GM12878 (cell line): ENCODE measurements around the gene RASGRP3. TPM values are rescaled to one million over a fixed set of nuclear protein-coding genes. Genes with fewer than 3 reads are reported as not detected.

ENCODE experiments used
- CBX5 ChIP-seq: sonication (generic); IDR thresholded peaks from 2 replicates; pipeline ENCODE4 v1.6.1; 2016; ENCODE audit warnings: low read depth, moderate library complexity, mild to moderate bottlenecking, inconsistent platforms
- CTCF ChIP-seq, 3 experiments: IDR thresholded peaks in 2 of 3; conservative IDR thresholded peaks in 1 of 3; 2 replicates each; pipeline ENCODE4 v1.5.1; 2011; ENCODE audit warnings: low read depth in 3 of 3, low read length in 3 of 3, mild to moderate bottlenecking in 3 of 3, control low read depth in 2 of 3, moderate library complexity in 2 of 3, inconsistent platforms in 1 of 3, mixed read lengths in 1 of 3; ENCODE audit not compliant: control insufficient read depth in 2 of 3, insufficient read depth in 1 of 3; ENCODE audit errors: extremely low read depth in 1 of 3
- HCFC1 ChIP-seq: fragments of 150-350 bp; IDR thresholded peaks from 2 replicates; pipeline ENCODE4 v1.6.1; 2014; ENCODE audit warnings: low read length
- KDM1A ChIP-seq: fragments of 200-600 bp; sonication (generic); IDR thresholded peaks from 2 replicates; pipeline ENCODE4 v1.6.1; 2016; ENCODE audit warnings: borderline replicate concordance
- MYB ChIP-seq: fragments of 150-350 bp; IDR thresholded peaks from 2 replicates; pipeline ENCODE4 v1.6.1; 2014; ENCODE audit warnings: mild to moderate bottlenecking, low read depth, low read length, borderline replicate concordance
- NR2F1 ChIP-seq: fragments of 450-650 bp; conservative IDR thresholded peaks from 2 replicates; pipeline ENCODE4 v1.6.1; 2017; ENCODE audit warnings: mild to moderate bottlenecking
- PRDM15 ChIP-seq: fragments of 450-650 bp; formaldehyde crosslinking; IDR thresholded peaks from 2 replicates; pipeline ENCODE4 v1.4.0; 2020; ENCODE audit warnings: mild to moderate bottlenecking, moderate library complexity
- polyA plus RNA-seq, 11 experiments: library from polyadenylated mRNA; depleted of rRNA in 4 of 11; unstranded in 6 of 11; stranded (reverse) in 5 of 11; fragments of >200 nt; fragmentation: Nextera tagmentation in 4 of 11; fragmentation: Illumina TruSeq in 1 of 11; extraction: Ambion mirVana in 4 of 11; extraction: Trizol in 1 of 11; gene quantifications; 1 replicate in 1 of 11; 2 replicates in 10 of 11; pipeline versions ENCODE4 v1.2.1 to v1.2.3, GENCODE V29; 2011 to 2016; ENCODE audit warnings: inconsistent platforms in 2 of 11, missing spikeins in 2 of 11, low read depth in 1 of 11
- total RNA-seq, 4 experiments: library from RNA; depleted of rRNA in 3 of 4; stranded (reverse); fragments of >200 nt in 3 of 4; fragmentation: Illumina TruSeq in 1 of 4; extraction: Trizol in 1 of 4; gene quantifications; 2 replicates each; pipeline versions ENCODE4 v1.2.1 to v1.2.3, GENCODE V29; 2013 to 2021

Gene RASGRP3
- total and polyA plus RNA-seq, 10 of the 15 experiments (the other 5 are each of a cell fraction or from before 2014, with no cell fraction given), result 31.6 to 106 (median 64.7) TPM

GRCh38 chr2:33550206-33550605, 73.8 kb downstream of the RASGRP3 start (continued):
- TF ChIP-seq PRDM15 (CRISPR knock-in tag) (no peak), CBX5 (no peak), CTCF (IDR thresholded peaks at IDR 0.05 in 2 of 3, conservative IDR thresholded peaks at IDR 0.05 in 1 of 3; ENCODE audit: control insufficient read depth in 2 of 3, extremely low read depth in 1 of 3, insufficient read depth in 1 of 3, low read depth in 3 of 3, low read length in 3 of 3) (no peak), NR2F1 (no peak), HCFC1 (no peak), MYB (no peak), KDM1A (no peak)
- TF ChIP-seq, all 136 proteins: peak for 0
